Tongue (tissue), 2 donors: ENCODE results near the gene AAGAB. TPM values are rescaled to one million over a fixed set of nuclear protein-coding genes. Genes with fewer than 3 reads are reported as not detected.

Source experiments
- DNase-seq: peaks from one replicate; pipeline ENCODE4 v3.0.0-alpha.2; 2015
- total RNA-seq: library from RNA; depleted of rRNA; stranded (reverse); fragments of >200 nt; gene quantifications from one replicate; pipeline ENCODE4 v1.2.3, GENCODE V29; 2014

Gene AAGAB
- total RNA-seq, 1 donor from 2014 or later, result 21.2 TPM

- DNase-seq, result peak; percentile 64
Measured at GRCh38 chr15:67187351-67187854, 67.1 kb downstream of the AAGAB start.

- DNase-seq, result no peak
Measured at GRCh38 chr15:67186688-67187087, 67.8 kb downstream of the AAGAB start.

GRCh38 chr15:67186226-67186649, 68.2 kb downstream of the AAGAB start:
- DNase-seq, result peak; percentile 71

- DNase-seq, result no peak
Measured at GRCh38 chr15:67185621-67186225, 68.7 kb downstream of the AAGAB start.

- DNase-seq, result no peak
Measured at GRCh38 chr15:67185051-67185450, 69.4 kb downstream of the AAGAB start.

GRCh38 chr15:67184208-67184925, 70.1 kb downstream of the AAGAB start:
- DNase-seq, result no peak

GRCh38 chr15:67183443-67184169, 70.9 kb downstream of the AAGAB start:
- DNase-seq, result no peak

GRCh38 chr15:67181221-67181639, 73.2 kb downstream of the AAGAB start:
- no peak for DNase-seq

GRCh38 chr15:67180514-67181191, 73.8 kb downstream of the AAGAB start:
- DNase-seq, result no peak

- no peak for DNase-seq
Measured at GRCh38 chr15:67180035-67180434, 74.4 kb downstream of the AAGAB start.

- DNase-seq, result no peak
Measured at GRCh38 chr15:67179411-67179995, 75.0 kb downstream of the AAGAB start.

- no peak for DNase-seq
Measured at GRCh38 chr15:67178569-67179210, 75.8 kb downstream of the AAGAB start.

GRCh38 chr15:67177752-67178151, 76.7 kb downstream of the AAGAB start:
- no peak for DNase-seq

- DNase-seq, result peak; percentile 90
Measured at GRCh38 chr15:67176195-67176971, 78.1 kb downstream of the AAGAB start.

GRCh38 chr15:67175643-67176071, 78.8 kb downstream of the AAGAB start:
- peak; percentile 45 for DNase-seq

GRCh38 chr15:67174864-67175573, 79.4 kb downstream of the AAGAB start:
- DNase-seq, result no peak

GRCh38 chr15:67174446-67174845, 80.0 kb downstream of the AAGAB start:
- DNase-seq, result no peak

- DNase-seq, result no peak
Measured at GRCh38 chr15:67173786-67174185, 80.7 kb downstream of the AAGAB start.

- no peak for DNase-seq
Measured at GRCh38 chr15:67173005-67173404, 81.5 kb downstream of the AAGAB start.

- no peak for DNase-seq
Measured at GRCh38 chr15:67172172-67172571, 82.3 kb downstream of the AAGAB start.
